CD4-positive, alpha-beta T cell treated with Interleukin-4 for 4 hours (primary cell): ENCODE measurements around the gene BGN.

Source experiments
- DNase-seq: peaks from one replicate; pipeline ENCODE4 v3.0.0-alpha.2; 2020

Gene BGN

GRCh38 chrX:153494541-153495361, at the start of gene BGN:
Gene BGN, plus strand, starts transcription at chrX:153494980. Its CDS starts 9,652 bp downstream, at chrX:153504632.
- DNase-seq: no peak

GRCh38 chrX:153445106-153445855, 49.5 kb upstream of the BGN start:
- no peak for DNase-seq

- DNase-seq: no peak
Observed at GRCh38 chrX:153445856-153446635, 48.7 kb upstream of the BGN start, which contains the start of gene TREX2. Gene TREX2, minus strand, starts transcription at chrX:153446056. Its CDS starts 626 bp downstream, at chrX:153445430.

- no peak for DNase-seq
Observed at GRCh38 chrX:153446636-153446936, 48.2 kb upstream of the BGN start.

- no peak for DNase-seq
Observed at GRCh38 chrX:153446950-153447580, 47.7 kb upstream of the BGN start.

GRCh38 chrX:153447581-153447960, 47.2 kb upstream of the BGN start:
- no peak for DNase-seq

- no peak for DNase-seq
Observed at GRCh38 chrX:153448556-153449367, 46.0 kb upstream of the BGN start.

- DNase-seq: no peak
Observed at GRCh38 chrX:153449368-153450113, 45.2 kb upstream of the BGN start.

- no peak for DNase-seq
Observed at GRCh38 chrX:153450114-153450948, 44.4 kb upstream of the BGN start.

- no peak for DNase-seq
Observed at GRCh38 chrX:153450949-153451277, 43.9 kb upstream of the BGN start.

- no peak for DNase-seq
Observed at GRCh38 chrX:153454901-153455550, 39.8 kb upstream of the BGN start.

- DNase-seq: no peak
Observed at GRCh38 chrX:153455571-153455970, 39.2 kb upstream of the BGN start.

GRCh38 chrX:153456161-153456560, 38.6 kb upstream of the BGN start:
- DNase-seq: no peak

GRCh38 chrX:153456704-153457103, 38.1 kb upstream of the BGN start:
- no peak for DNase-seq

GRCh38 chrX:153457136-153457825, 37.5 kb upstream of the BGN start:
- no peak for DNase-seq

GRCh38 chrX:153457827-153458466, 36.8 kb upstream of the BGN start:
- DNase-seq: no peak

- no peak for DNase-seq
Observed at GRCh38 chrX:153458476-153458875, 36.3 kb upstream of the BGN start.

- DNase-seq: no peak
Observed at GRCh38 chrX:153459986-153460385, 34.8 kb upstream of the BGN start.

- DNase-seq: peak; percentile 29
Observed at GRCh38 chrX:153460826-153461225, 34.0 kb upstream of the BGN start.
